ENCODE measurements around the gene WDR64. TPM values are rescaled to one million over a fixed set of nuclear protein-coding genes. Genes with fewer than 3 reads are reported as not detected.
A peak's percentile ranks its signal among the peaks of the same experiment; 100 is the strongest.

Gene WDR64
- total and polyA plus RNA-seq, 8 donors, result 0.17 to 0.33 (median 0.28) TPM; not detected in 3

GRCh38 chr1:241612533-241613477 lies 39.3 kb upstream of the WDR64 start:
- H3K27me3 ChIP-seq, result no peaks in the 10 kb centered on the region
- H3K9me3 ChIP-seq, result no peaks in the 10 kb centered on the region
- H3K27ac ChIP-seq, result peak overlapping the region in 1 of 2 donors; percentile 16
- no peaks in the 10 kb centered on the region for H3K36me3 ChIP-seq
- no peak overlapping the region for H3K4me3 ChIP-seq
- no peak for DNase-seq
- intact Hi-C loops (cut with DNase I), result no loop called here
- peak; percentile 35 for ATAC-seq
- TF ChIP-seq CTCF (IDR thresholded peaks at IDR 0.05), result no peak
- peaks cover 0 to 21% of the 10 kb centered on the region in 2 donors for H3K4me1 ChIP-seq

DNA sequence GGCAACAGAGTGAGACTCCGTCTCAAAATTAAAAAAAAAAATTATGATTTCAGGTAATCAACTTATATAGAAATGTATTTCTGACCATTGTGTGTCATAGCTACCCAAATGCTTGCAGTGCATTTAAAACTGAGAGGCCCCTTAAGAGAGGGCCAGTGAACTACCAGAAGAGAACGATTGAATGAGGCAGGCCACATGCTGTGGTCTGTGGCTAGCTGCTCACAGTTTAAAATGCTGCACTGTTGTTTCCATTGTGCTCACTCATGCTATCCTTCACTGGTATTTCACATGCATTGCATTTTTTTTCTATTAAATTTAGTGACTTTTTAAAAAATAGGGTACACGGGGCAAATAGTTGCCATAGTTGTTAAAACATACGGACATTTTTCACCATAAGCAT lies 37.9 kb upstream of the WDR64 start:
- Histone ChIP-seq H3K27ac (no peak overlapping the region), H3K4me3 (no peak overlapping the region)
- intact Hi-C loops (cut with DNase I), result no loop called here

GRCh38 chr1:241614572-241614971 lies 37.5 kb upstream of the WDR64 start:
- Histone ChIP-seq H3K36me3 (no peaks in the 10 kb centered on the region), H3K9me3 (no peaks in the 10 kb centered on the region), H3K4me1 (peaks cover 0 to 21% of the 10 kb centered on the region in 2 donors), H3K27ac (no peak overlapping the region), H3K4me3 (no peak overlapping the region), H3K27me3 (no peaks in the 10 kb centered on the region)
- DNase-seq (no peak), ATAC-seq (no peak)
- no peak for TF ChIP-seq CTCF (IDR thresholded peaks at IDR 0.05)
- intact Hi-C loops (cut with DNase I), result no loop called here

More for the DNA sequence above, 37.9 kb upstream of the WDR64 start:
- Histone ChIP-seq H3K36me3 (no peaks in the 10 kb centered on the region), H3K27me3 (no peaks in the 10 kb centered on the region), H3K4me1 (peaks cover 0 to 21% of the 10 kb centered on the region in 2 donors), H3K9me3 (no peaks in the 10 kb centered on the region)
- no peak for TF ChIP-seq CTCF (IDR thresholded peaks at IDR 0.05)
- ATAC-seq (no peak), DNase-seq (no peak)

- Histone ChIP-seq H3K4me3 (no peak overlapping the region), H3K27ac (no peak overlapping the region), H3K4me1 (peaks cover 0 to 21% of the 10 kb centered on the region in 2 donors), H3K27me3 (no peaks in the 10 kb centered on the region), H3K36me3 (no peaks in the 10 kb centered on the region), H3K9me3 (no peaks in the 10 kb centered on the region)
- ATAC-seq, result no peak
- no peak for DNase-seq
- intact Hi-C loops (cut with DNase I), result no loop called here
- TF ChIP-seq CTCF (IDR thresholded peaks at IDR 0.05), result no peak
These were observed 36.8 kb upstream of the WDR64 start for GRCh38 chr1:241615043-241615974.

- ATAC-seq (no peak), DNase-seq (no peak)
- Histone ChIP-seq H3K27me3 (no peaks in the 10 kb centered on the region), H3K27ac (no peak overlapping the region), H3K4me1 (no peaks in the 10 kb centered on the region), H3K9me3 (no peaks in the 10 kb centered on the region), H3K4me3 (no peak overlapping the region), H3K36me3 (no peaks in the 10 kb centered on the region)
- TF ChIP-seq CTCF (IDR thresholded peaks at IDR 0.05), result no peak
- intact Hi-C loops (cut with DNase I), result no loop called here
These were observed 34.7 kb upstream of the WDR64 start for GRCh38 chr1:241617426-241617825.
